CMK (cell line): ENCODE results near the gene SEPTIN7.
"Not testable (repeated sequence)": the region's sequence is repeated elsewhere in the genome, so short reads cannot be mapped to it uniquely, and the experiment has no call there.

ENCODE experiments used
- DNase-seq: peaks from one replicate; pipeline ENCODE4 v3.0.0-alpha.2; 2010; ENCODE audit warnings: low read depth

Gene SEPTIN7

DNA sequence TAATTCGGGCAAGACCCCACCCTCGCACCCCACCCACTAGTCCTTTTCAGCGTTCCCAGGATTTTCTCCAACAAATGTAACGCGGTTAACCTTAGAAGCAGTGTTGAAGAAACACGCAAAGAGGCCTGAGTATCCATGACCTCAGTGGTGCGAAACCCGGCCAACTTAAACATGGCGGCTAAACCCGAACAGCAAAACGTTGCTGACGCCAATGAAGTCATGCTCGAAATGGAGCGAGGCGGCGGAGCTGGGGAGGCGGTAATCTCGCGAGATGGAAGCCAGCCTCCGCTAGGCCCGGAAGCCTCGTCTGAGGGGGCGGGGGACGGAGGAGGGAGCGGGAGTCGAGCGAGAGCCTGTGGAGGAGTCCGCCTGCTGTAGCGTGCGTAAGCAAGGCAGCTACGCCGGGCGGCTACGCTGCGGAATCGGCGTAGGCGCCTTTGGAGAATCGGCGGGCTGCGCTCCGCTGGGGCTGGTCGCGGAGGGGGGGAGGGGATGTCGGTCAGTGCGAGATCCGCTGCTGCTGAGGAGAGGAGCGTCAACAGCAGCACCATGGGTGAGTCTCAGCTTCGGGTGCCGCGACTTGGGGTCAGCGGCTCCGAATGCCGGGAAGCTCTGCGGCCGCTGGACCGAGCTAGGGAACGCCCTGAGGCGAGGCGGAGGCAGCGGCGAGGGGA lies at the start of gene SEPTIN7:
Gene SEPTIN7 (plus strand): TSS at position 340 of the 674 bp plus-strand sequence. CDS start 153 bp downstream, at position 493.
- DNase-seq: peak; percentile 89

GRCh38 chr7:35752742-35753141 lies 48.1 kb upstream of the SEPTIN7 start:
- no peak for DNase-seq

GRCh38 chr7:35753761-35754603 lies 46.9 kb upstream of the SEPTIN7 start:
- DNase-seq: no peak

DNA sequence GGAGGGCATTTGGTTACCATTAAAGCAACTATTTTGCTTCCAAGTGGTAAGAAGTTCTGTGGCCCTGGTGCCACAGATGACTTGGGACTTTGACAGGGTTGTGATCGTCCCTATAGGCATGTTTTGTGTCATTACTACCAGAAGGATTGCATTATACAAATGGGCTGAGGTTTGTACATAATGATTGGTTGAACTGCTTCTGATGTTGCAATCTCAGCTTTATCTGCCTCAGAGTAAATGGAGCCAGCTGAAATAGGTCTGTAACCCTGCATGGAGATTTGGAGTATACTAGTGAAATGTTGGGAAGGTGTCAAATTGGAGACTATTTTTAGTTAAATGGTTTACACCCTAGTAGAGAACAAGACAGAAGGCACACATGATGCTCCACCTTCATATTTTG lies 46.1 kb upstream of the SEPTIN7 start:
- DNase-seq: no peak

GRCh38 chr7:35755711-35756110 lies 45.1 kb upstream of the SEPTIN7 start:
- DNase-seq: no peak

DNA sequence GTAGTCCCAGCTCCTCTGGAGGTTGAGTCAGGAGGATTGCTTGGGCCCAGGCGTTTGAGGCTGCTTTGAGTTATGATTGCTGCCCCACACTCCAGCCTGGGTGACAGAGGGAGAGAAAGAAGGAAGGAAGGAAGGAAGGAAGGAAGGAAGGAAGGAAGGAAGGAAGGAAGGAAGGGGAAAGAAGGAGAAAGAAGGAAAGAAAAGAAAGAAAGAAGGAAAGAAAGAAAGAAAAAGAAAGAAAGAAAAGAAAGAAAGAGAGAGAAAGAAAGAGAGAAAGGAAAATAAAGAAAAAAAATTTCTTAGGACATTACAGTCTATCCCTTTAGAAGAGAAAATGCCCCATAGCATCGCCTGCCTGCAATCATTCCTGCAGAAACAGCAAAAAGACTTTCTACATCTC lies 44.4 kb upstream of the SEPTIN7 start:
- DNase-seq: not testable (repeated sequence)

GRCh38 chr7:35757574-35757973 lies 43.3 kb upstream of the SEPTIN7 start:
- no peak for DNase-seq

DNA sequence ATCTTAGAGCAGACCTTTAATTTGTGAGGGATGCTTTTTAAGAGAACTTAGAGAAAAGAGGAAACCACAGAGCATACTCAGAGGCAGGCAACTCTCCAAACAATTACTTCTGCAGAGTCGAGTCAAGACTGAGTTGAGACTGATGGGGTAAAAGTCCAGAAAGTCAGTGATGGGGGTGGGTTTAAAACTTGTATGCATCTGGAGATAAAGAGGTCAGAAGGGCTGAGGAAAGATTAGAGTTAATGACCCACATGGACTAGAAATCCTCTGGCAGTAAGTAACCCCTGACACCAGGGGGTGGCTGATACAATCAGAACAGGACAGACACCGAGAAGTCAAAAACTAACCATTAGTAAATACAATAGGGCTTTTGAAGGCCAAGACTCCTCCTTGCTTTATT lies 42.4 kb upstream of the SEPTIN7 start:
- DNase-seq: peak; percentile 45

DNA sequence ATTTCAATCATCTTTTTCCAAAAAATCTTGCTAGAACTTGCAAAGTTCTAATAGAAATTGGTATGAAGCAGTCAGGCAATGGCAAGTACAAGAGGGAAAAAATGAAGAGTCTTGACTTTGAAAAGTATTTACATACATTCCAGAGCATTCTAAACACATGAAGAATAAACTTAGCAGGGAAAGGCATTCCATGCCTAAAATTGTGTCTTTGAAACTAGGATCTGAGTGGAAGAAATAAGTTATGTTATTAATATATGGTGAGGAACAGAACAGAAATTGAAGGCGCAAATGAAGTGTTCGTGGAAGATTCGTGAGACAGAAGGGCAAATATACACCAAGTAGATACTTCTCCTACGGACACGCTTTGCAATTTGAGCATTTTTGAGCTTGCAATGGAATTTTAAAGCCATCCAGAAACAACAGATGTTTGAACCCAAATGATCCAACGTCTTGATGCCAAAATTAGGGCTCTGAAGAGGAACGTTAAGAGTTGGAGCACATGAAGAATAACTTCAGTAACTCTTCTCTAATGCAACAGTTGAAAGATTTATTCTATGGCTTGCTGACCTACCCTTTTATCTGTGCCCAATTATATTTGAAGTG lies 40.6 kb upstream of the SEPTIN7 start:
- no peak for DNase-seq

DNA sequence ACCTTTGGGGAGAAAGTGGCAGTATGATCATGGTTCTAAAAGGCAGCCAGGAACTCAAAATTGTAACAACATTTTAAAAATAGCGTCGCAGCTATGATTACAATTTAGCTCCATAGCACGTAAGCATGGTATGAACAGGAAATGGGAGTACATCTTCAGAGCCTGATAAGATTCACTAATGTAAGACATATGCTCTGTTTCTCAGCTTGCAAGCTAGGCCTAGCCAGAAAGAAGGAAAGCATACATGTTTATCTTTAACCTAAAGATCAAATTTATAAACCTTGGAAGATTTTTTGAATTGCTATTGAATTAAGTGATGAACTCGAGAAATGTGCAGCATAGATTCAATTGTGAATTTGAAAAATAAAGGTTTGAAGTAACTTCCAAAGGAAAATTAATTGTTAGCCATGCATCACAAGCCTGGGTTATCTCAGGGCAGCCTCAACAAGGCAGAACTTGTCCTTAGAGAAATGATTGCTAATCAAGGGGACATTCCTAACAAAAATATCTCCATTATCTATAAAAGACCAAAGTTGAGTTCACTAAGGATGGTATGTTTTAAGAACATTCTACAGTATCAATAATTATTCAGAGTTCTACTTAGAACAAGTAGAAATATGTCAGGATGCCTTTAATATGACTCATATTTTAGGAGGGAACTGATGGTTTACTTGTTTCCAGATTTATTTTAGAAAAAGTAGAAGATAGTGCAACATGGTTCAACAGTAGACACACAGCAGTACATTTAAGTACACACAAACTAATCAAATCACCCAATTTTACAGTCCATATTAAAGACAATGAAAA lies 38.8 kb upstream of the SEPTIN7 start:
- no peak for DNase-seq

GRCh38 chr7:35762781-35763180 lies 38.1 kb upstream of the SEPTIN7 start:
- no peak for DNase-seq

DNA sequence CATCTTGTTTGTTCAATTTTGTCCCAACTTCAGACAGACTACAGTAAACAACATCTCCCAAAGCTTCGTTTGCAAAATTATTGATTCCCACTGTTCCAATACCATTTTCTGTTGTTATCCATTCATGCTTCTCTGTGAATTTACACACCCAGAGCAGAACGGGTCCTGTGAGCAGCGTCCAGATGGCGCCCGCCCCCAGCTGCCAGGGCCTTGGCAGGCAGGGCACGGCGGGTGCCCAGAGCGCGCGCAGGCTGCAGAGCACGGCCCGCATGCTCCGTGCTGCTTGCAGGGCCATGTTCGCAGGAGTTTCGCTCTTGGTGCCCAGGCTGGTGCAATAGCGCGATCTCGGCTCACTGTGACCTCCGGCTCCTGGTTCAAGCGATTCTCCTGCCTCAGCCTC lies 32.5 kb upstream of the SEPTIN7 start:
- DNase-seq: no peak

DNA sequence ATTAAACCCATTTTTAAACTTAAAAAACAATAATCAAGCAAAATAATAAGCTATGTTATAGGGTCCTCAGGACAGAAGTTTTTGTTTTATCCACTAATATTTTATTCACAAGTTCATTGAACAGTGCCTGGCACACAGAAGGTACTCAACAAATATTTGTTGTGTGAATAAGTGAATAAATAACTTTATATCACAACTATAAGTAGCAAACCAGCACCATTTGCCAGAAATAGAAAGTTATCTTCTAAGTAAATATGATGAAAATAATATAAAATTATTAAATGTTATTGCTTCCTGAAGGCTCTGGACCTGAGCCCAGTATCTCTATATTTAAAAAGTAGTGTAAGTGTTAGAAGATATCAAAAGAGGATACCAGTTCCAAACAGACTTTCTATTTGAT lies 29.1 kb upstream of the SEPTIN7 start:
- DNase-seq: no peak

DNA sequence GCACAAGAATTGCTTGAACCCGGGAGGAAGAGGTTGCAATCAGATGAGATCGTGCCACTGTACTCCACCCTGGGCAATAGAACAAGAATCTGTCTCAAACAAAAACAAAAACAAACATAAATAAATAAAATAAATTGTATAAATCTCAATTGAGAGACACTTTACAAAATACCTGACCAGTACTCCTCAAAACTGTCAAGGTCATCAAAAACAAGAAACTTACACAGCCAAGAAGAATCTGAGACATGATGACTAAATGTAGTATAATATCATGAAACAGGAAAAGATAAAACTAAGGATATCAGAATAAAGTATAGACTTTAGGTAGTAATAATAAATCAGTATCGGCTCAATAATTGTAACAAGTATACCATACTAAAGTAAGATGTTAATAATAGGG lies 26.9 kb upstream of the SEPTIN7 start:
- DNase-seq: no peak

GRCh38 chr7:35776686-35777085 lies 24.2 kb upstream of the SEPTIN7 start:
- no peak for DNase-seq

GRCh38 chr7:35777121-35777520 lies 23.7 kb upstream of the SEPTIN7 start:
- DNase-seq: no peak

DNA sequence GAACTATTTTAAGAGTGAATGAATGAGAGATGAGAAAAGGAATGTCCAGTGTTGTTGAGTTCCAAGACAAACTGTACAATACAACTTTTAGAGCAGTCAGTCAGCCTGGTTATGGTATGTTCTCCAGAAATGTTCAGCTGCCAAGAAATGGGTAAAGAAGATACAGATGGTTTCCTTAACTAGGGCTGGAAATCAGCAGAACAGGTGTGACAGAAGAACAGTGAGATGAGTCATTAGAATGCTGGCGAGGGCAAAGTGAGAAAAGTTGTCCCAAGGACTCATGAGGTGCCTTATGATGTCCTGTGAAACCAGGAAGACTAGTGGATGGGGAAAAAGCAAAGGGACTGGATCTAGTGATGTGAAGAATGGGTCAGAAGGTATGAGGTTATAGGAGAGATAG lies 20.8 kb upstream of the SEPTIN7 start:
- DNase-seq: no peak

- no peak for DNase-seq
Measured at GRCh38 chr7:35781200-35781701, 19.6 kb upstream of the SEPTIN7 start.

DNA sequence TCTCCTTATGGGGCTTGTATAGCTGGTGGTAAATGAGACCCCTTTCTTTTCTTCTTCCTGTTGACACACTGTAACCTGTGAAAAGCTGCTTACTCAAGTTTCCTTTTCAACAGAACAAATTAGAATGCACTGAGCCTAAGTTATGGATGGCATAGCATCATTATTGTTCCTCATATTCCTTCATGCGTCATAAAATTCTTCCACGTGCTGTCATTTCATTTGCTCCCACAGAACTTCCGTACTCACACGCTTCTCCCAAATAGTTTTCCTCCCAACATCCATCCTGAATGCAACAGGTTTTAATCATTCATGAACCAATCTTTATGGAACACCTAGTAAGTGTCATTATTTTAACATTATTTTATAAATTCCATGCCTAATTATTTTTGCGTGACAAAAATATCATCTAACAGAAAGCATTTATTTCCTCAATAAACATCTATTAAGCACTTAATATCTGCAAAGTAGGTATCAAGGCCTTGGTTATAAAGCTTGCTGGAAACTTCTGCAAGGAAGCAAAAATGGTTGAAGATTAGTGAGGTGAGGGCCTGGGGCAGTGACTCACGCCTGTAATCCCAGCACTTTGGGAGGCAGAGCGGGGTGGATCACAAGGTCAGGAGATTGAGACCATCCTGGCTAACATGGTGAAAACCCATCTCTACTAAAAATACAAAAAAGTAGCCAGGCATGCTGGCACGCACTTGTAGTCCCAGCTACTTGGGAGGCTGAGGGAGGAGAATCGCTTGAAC lies 18.9 kb upstream of the SEPTIN7 start:
- no peak for DNase-seq

- no peak for DNase-seq
Measured at GRCh38 chr7:35784332-35784731, 16.5 kb upstream of the SEPTIN7 start.

DNA sequence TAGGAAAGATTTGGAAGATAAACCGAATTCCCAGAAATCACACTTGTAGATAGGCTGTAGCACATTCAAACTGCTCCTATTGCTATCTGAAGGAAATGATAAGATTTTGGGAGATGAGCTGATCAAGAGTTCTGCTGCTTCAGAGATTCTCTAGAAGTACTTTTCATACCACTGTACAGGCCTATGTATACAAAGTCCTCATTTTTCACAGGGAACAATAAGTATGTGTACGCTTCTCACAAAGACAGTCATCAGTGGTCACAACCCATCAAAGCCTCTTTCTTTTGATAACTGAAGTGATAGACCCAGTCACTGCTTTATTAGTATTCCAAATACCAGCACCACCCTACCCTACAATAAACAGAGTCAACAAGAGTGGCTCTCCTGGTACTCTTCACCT lies 15.6 kb upstream of the SEPTIN7 start:
- DNase-seq: no peak
